Thyroid gland (tissue), 4 donors: ENCODE results near the gene ZNF618. TPM values are rescaled to one million over a fixed set of nuclear protein-coding genes. Genes with fewer than 3 reads are reported as not detected.

Experiments
- DNase-seq, 2 donors: peaks; one replicate each; pipeline ENCODE4 v3.0.0-alpha.2; 2019
- H3K27ac ChIP-seq, 3 donors: fragments of 200-600 bp; sonication (generic); 1 replicate in 2 of 3; 2 replicates in 1 of 3; pipeline ENCODE4 v1.5.1; 2016 to 2019; ENCODE audit warnings: mild to moderate bottlenecking in 1 of 3, moderate library complexity in 1 of 3
- H3K27me3 ChIP-seq: fragments of 200-600 bp; sonication (generic); one replicate; pipeline ENCODE4 v1.5.1; 2019
- H3K36me3 ChIP-seq, 2 donors: fragments of 200-600 bp; sonication (generic); one replicate each; pipeline ENCODE4 v1.5.1; 2016 to 2019
- H3K4me1 ChIP-seq, 2 donors: fragments of 200-600 bp; sonication (generic); one replicate each; pipeline ENCODE4 v1.5.1; 2017 to 2019
- H3K4me3 ChIP-seq, 3 donors: fragments of 200-600 bp; sonication (generic); replicated peaks in 1 of 3; 1 replicate in 2 of 3; 2 replicates in 1 of 3; pipeline ENCODE4 v1.5.1; 2016; ENCODE audit warnings: mild to moderate bottlenecking in 1 of 3
- H3K9me3 ChIP-seq: fragments of 200-600 bp; sonication (generic); one replicate; pipeline ENCODE4 v1.5.1; 2017
- POLR2A ChIP-seq, 2 donors: fragments of 450-650 bp; IDR thresholded peaks; one replicate each; pipeline ENCODE4 v1.6.1; 2017; ENCODE audit warnings: antibody characterized with exemption in 2 of 2, mild to moderate bottlenecking in 2 of 2, moderate library complexity in 1 of 2
- WGBS, 2 donors: methylation state at CpG; one replicate each; pipeline ENCODE4 v1.1.5; 2017; 5-methylcytosine and 5-hydroxymethylcytosine counted together
- intact Hi-C: fragments of 100-400 bp; cut with DNase I; formaldehyde crosslinking; loops from one replicate; pipeline ENCODE4 v1.15.1; 2023
- total RNA-seq, 4 donors: library from RNA; depleted of rRNA; stranded (reverse); fragments of >200 nt; gene quantifications; one replicate each; pipeline ENCODE4 v1.2.3, GENCODE V29; 2016
- TF ChIP-seq, protein P1 (sequence below), 6 experiments: fragments of 200-600 bp in 3 of 6; fragments of 450-650 bp in 3 of 6; sonication (generic) in 3 of 6; IDR thresholded peaks; one replicate each; pipeline ENCODE4 v1.5.1; 2016 to 2019; ENCODE audit warnings: antibody characterized with exemption in 6 of 6, mild to moderate bottlenecking in 2 of 6, inconsistent platforms in 1 of 6, moderate library complexity in 1 of 6

Gene ZNF618
- total RNA-seq, 4 donors from 2014 or later = 9.9 to 17.5 (median 15.5) TPM

DNA sequence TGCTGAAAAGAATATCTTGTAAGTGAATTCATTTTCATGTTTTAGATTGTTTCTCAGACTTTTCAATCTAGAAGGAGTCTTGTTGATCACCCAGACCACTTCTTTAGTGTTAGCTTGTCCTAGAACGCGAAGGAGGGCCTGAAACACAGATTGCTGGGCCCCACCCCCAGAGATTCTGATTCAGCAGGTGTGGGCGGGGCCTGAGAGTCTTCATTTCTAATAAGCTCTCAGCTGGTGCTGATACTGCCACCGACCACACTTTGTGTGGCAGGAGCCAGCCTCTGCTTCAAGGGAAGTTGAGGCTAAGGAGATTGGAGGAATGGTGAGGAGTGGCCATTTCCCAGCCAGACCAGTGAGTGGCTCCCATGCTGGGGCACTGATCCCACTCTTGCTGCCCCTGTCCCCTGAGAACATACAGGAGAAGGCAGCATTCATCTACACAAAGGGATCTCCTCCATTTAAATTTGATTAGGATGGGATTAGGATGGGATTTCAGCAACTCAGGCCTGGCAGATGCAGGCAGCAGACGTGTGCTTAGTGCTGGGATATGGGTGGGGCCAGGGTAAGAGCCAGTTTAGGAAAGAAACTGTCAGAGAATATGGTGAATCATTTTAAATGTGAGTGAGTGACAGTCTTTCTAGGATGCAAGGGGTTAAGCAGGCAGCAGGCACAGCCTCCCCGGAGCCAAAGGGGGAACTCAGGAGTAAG, 35.9 kb downstream of the ZNF618 start:
- H3K36me3 ChIP-seq = no peaks in the 10 kb centered on the region
- WGBS, 2 donors = 86 to 88% methylated on average over 6 of the region's 6 CpGs
- no peak overlapping the region for H3K27ac ChIP-seq
- no peaks in the 10 kb centered on the region for H3K9me3 ChIP-seq
- TF ChIP-seq POLR2A (IDR thresholded peaks at IDR 0.05) = no peak
- TF ChIP-seq, protein P1, sequence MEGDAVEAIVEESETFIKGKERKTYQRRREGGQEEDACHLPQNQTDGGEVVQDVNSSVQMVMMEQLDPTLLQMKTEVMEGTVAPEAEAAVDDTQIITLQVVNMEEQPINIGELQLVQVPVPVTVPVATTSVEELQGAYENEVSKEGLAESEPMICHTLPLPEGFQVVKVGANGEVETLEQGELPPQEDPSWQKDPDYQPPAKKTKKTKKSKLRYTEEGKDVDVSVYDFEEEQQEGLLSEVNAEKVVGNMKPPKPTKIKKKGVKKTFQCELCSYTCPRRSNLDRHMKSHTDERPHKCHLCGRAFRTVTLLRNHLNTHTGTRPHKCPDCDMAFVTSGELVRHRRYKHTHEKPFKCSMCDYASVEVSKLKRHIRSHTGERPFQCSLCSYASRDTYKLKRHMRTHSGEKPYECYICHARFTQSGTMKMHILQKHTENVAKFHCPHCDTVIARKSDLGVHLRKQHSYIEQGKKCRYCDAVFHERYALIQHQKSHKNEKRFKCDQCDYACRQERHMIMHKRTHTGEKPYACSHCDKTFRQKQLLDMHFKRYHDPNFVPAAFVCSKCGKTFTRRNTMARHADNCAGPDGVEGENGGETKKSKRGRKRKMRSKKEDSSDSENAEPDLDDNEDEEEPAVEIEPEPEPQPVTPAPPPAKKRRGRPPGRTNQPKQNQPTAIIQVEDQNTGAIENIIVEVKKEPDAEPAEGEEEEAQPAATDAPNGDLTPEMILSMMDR (IDR thresholded peaks at IDR 0.05) = no peak
- intact Hi-C loops = no loop called here
- no peak overlapping the region for H3K4me3 ChIP-seq
- no peak for DNase-seq
- H3K4me1 ChIP-seq = peaks cover 28 to 55% of the 10 kb centered on the region in 2 donors
- no peaks in the 10 kb centered on the region for H3K27me3 ChIP-seq

- Histone ChIP-seq H3K27me3 (no peaks in the 10 kb centered on the region), H3K4me3 (no peak overlapping the region), H3K4me1 (peaks cover 28 to 50% of the 10 kb centered on the region in 2 donors), H3K36me3 (no peaks in the 10 kb centered on the region), H3K27ac (peak overlapping the region in 1 of 3 donors; percentile 2), H3K9me3 (no peaks in the 10 kb centered on the region)
- 66 to 70% methylated on average over 8 of the region's 8 CpGs for WGBS, 2 donors
- DNase-seq = peak in 1 of 2 donors; percentile 22
- TF ChIP-seq, protein P1 (IDR thresholded peaks at IDR 0.05) = no peak
- no peak for TF ChIP-seq POLR2A (IDR thresholded peaks at IDR 0.05)
- intact Hi-C loops = no loop called here
Observed at GRCh38 chr9:113912816-113913215, 36.7 kb downstream of the ZNF618 start.

GRCh38 chr9:113913426-113914195, 37.5 kb downstream of the ZNF618 start:
- TF ChIP-seq, protein P1 (IDR thresholded peaks at IDR 0.05) = no peak
- no peak for TF ChIP-seq POLR2A (IDR thresholded peaks at IDR 0.05)
- intact Hi-C loops = no loop called here
- peaks cover 28 to 50% of the 10 kb centered on the region in 2 donors for H3K4me1 ChIP-seq
- H3K9me3 ChIP-seq = no peaks in the 10 kb centered on the region
- WGBS, 2 donors = 74 to 80% methylated on average over 5 of the region's 5 CpGs
- H3K36me3 ChIP-seq = no peaks in the 10 kb centered on the region
- peak; percentile 39 to 62 for DNase-seq
- no peaks in the 10 kb centered on the region for H3K27me3 ChIP-seq
- peak overlapping the region in 1 of 3 donors; percentile 55 for H3K27ac ChIP-seq
- H3K4me3 ChIP-seq = no peak overlapping the region

DNA sequence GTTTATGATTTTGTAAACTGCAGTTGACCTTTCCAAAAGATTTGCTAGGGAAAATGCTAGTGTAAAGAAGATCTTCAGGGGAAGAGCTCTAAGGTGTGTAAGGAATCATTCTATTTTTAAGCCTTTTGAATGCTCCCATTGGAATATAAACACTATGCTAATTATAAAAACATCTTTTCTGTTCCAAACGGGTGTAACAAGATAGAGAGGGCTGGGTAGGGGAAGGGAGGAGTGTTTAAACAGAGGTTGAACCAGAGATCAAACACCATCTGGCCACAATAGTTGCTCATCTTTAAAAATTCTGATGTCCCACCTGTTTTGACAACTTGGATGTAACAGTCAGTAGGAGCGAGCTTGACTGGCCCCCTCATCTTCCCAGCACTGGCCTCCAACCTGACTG, 38.4 kb downstream of the ZNF618 start:
- intact Hi-C loops = no loop called here
- Histone ChIP-seq H3K27ac (no peak overlapping the region), H3K4me3 (no peak overlapping the region), H3K27me3 (no peaks in the 10 kb centered on the region), H3K36me3 (no peaks in the 10 kb centered on the region), H3K9me3 (no peaks in the 10 kb centered on the region), H3K4me1 (peaks cover 35 to 56% of the 10 kb centered on the region in 2 donors)
- WGBS, 2 donors = 60 to 64% methylated on average over 2 of the region's 2 CpGs
- DNase-seq = no peak
- no peak for TF ChIP-seq POLR2A (IDR thresholded peaks at IDR 0.05)
- TF ChIP-seq, protein P1 (IDR thresholded peaks at IDR 0.05) = no peak
